Tibial nerve (tissue), 4 donors: ENCODE measurements around the gene PYHIN1.

ENCODE experiments used
- CTCF ChIP-seq, 5 experiments: fragments of 200-600 bp in 3 of 5; fragments of 450-650 bp in 2 of 5; sonication (generic) in 3 of 5; IDR thresholded peaks; one replicate each; pipeline ENCODE4 v1.5.1; 2016 to 2019; ENCODE audit warnings: antibody characterized with exemption in 5 of 5, mild to moderate bottlenecking in 3 of 5, moderate library complexity in 2 of 5
- EP300 ChIP-seq, 2 donors: sonication (generic); formaldehyde crosslinking; IDR thresholded peaks; one replicate each; pipeline ENCODE4 v1.6.1; 2017; ENCODE audit warnings: antibody characterized with exemption in 2 of 2, mild to moderate bottlenecking in 1 of 2

GRCh38 chr1:159000070-159000409 is 68.7 kb downstream of the PYHIN1 start:
- TF ChIP-seq CTCF (IDR thresholded peaks at IDR 0.05) = no peak
- no peak for TF ChIP-seq EP300 (IDR thresholded peaks at IDR 0.05)
